ENCODE results near the gene DAGLB.
"Not testable (repeated sequence)": the region's sequence is repeated elsewhere in the genome, so short reads cannot be mapped to it uniquely, and the experiment has no call there.

DAGLB gene

DNA sequence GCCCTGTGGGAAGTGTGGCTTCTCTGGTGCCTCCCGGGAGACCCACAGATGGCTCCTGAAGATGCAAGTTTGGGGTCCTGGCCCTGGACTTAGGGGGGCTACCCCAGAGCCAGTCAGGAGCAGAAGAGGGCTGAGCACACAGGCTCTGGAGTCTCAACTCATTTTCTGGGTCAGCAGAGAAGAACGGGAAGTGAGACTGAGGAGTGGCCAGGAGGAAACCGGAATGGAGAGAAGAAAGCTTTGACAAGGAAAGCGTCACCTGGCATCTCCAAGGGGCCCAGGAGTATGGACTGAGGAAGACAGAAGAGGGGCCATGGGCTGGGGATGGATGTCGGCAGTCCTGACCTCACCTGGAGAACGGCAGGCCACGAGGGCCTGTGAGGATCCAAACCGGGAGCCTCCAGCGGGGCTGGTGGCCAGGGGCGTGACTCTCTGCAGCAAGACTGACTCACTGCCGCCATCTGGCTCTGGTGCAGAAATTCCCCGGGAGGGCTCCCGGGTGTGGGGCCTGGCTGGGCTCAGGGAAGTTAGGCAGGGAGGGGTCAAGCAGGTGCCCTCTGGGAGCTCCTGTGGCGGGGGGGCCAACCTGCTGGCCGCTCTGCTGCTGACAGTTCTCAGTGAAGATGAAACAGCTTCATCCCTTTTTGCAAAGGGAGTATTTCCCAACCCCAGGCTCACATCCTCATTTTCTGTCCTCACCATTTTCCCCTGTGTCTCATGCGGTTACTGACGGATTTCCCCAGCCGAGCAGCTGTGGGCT is 23.6 kb downstream of the DAGLB start:
- no peak for DNase-seq

DNA sequence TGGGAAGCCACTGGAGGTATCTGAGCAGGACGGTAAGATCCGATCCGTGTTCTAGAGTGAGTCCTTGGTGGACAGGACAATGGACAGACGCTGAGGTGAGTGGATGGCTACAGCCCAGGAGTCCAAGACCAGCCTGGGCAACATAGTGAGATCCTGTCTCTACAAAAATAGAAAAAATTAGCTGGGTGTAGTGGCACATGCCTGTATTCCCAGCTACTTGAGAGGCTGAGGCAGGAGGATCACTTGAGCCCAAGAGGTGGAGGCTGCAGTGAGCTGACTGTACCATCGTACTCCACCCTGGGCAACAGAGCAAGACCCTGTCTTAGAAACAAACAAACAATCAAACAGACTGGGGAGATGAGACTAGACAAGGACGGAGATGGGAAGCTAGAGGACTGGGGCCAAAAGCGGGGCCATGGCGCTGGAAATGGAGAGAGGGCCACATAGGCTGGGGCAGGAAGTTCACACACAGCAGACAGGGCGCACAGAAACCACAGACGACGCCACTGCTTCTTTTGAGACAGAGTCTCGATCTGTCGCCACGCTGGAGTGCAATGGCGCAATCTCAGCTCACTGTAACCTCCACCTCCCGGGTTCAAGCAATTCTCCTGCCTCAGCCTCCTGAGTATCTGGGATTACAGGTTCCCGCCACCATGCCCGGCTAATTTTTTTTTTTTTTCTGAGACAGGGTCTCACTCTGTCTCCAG is 24.7 kb downstream of the DAGLB start:
- DNase-seq = no peak

DNA sequence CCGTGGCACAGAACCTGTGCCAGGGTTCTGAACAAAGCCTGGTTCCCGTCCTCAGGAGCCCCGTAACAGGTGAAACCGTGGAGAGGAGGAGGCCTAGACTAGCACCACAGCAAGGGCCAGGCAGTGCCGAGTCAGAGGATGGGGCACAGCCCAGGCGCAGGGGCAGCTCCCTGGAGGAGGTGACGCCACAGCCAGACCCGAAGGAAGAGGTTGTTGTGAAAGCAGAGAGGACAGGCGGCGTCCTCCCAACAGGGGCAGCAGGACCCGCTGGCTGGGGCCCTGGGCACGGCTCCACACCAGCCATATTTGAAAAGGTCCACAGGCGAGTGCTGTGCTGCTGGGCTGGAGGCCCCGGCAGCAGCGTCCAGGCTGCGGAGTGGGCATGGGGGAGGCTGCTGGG is 25.7 kb downstream of the DAGLB start:
- DNase-seq = no peak

DNA sequence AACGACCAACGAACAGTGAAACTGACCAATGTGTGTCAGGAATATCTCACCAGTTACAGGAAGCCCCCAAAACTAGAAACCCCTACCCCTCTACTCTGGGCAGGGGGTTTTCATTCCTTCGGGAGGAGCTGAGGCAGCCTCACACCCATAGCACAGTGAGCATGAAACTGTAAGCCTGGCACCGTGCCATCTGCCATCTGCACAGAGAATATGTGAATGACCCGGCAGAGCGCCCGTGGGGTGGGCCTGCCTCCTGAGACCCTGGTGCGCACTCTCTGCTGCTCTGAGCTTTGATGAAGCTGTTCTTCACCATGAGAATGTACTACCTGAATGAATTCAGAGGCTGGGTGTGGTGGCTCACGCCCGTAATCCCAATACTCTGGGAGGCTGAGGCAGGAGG is 27.1 kb downstream of the DAGLB start:
- no peak for DNase-seq

DNA sequence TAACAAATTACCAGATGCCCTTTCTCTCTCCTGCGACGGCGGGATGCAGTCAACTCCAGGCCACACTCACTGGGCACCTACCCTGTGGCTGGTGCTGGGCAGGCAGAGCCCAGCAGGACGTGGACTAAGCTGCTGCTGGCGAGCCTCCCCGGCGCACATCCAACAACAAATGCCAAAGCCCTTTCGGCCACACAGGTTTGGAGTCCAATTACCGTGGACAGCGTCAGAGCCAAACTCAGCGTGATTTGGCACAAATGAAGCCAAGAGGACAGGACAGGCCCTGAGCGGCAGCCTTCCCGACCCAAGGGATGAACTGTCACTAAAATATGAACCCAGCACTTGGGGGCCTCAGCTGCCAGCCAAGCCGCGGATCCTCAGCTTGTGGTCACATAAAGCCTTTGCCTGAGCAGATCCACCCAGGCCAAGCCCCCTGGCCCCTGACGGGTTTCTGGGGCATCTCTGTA is 28.4 kb downstream of the DAGLB start:
- no peak for DNase-seq

GRCh38 chr7:6417408-6417807 is 30.3 kb downstream of the DAGLB start:
- DNase-seq = no peak

- DNase-seq = no peak
These were observed 31.1 kb downstream of the DAGLB start for GRCh38 chr7:6416516-6417145.

DNA sequence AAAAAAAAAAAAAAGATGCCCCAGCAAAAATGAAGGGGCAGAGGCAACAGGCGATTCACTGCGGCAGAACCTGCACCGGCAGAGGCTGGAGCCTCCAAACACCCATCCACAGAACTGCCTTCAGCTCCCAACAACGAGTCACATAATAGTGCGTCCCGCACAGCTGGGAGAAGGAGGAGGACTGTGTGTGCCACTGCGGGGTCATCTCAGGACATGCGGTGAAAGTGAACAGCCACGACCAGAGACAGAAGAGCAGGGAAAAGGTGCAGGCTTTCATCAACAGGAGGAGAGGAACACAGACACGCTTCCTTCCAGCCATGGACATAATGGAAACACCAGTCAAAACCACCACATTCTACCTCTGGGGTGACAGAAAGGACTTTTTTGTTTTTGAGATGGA is 34.1 kb downstream of the DAGLB start:
- DNase-seq = no peak

- DNase-seq = no peak
These were observed 37.6 kb downstream of the DAGLB start for GRCh38 chr7:6409944-6410693.

GRCh38 chr7:6409091-6409490 is 38.7 kb downstream of the DAGLB start:
- no peak for DNase-seq

GRCh38 chr7:6407434-6407833 is 40.3 kb downstream of the DAGLB start:
- DNase-seq = no peak

DNA sequence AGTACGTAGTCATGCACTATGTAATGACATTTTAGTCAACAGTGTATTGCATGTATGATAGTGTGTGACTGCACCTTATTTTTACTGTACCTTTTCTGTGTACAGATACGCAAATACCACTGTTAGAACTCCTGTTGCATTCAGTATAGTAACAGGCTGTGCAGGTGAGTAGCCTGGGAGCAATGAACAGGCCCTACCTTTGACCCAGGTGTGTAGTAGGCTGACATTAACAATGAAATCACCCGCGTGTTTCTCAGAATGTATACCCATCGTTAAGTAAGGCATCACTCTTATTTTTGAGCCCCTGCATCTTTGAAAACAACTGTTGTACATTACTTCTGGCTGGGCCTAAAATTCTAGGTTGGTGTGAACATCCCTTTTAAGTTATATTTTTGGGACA is 41.6 kb downstream of the DAGLB start:
- no peak for DNase-seq

- DNase-seq = no peak
These were observed 43.8 kb downstream of the DAGLB start for GRCh38 chr7:6403907-6404306.

- DNase-seq = no peak
These were observed 45.0 kb downstream of the DAGLB start for GRCh38 chr7:6402741-6403140.

DNA sequence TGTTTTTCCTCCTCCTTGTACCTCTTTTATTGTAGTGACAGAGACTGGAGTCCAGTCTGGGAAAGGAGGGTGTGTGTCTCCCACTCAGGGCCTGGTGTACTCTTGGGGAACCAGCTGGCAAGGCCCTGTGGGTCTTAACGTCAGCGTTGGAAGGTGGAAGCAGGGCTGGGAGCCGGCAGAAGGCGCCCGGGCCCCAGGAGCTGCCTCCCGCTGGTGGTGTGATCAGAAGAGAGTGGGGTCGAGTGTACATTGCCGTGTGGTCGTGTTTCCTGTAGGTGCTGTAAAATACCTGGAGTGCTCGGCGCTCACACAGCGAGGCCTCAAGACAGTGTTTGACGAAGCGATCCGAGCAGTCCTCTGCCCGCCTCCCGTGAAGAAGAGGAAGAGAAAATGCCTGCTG is 45.7 kb downstream of the DAGLB start:
- no peak for DNase-seq

GRCh38 chr7:6401536-6401935 is 46.2 kb downstream of the DAGLB start:
- DNase-seq = no peak

- DNase-seq = not testable (repeated sequence)
These were observed 47.3 kb downstream of the DAGLB start for GRCh38 chr7:6400243-6401105.

- no peak for DNase-seq
These were observed 48.4 kb downstream of the DAGLB start for GRCh38 chr7:6399351-6399750.

DNA sequence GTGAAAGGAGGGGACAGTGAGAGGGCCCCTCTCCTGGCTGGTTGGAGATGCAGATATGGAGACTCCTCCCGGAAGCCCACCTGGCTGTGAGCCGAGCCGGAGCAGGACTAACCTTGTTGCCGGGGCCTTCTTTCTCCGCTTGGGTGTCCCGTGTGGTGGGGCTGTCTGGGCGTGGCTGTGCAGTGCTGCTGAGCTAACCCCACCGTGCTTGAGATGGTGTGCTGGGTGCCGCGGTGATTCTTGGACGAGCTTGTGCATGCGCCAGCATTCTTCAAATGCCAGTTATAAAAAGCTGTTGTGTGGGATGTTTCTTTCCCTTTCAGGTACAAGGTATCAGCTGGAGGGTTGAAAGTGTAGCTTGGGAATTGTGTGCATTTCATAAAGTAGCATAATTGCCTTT is 48.8 kb downstream of the DAGLB start:
- DNase-seq = no peak

GRCh38 chr7:6397759-6398495 is 49.8 kb downstream of the DAGLB start:
- DNase-seq = not testable (repeated sequence)

DNA sequence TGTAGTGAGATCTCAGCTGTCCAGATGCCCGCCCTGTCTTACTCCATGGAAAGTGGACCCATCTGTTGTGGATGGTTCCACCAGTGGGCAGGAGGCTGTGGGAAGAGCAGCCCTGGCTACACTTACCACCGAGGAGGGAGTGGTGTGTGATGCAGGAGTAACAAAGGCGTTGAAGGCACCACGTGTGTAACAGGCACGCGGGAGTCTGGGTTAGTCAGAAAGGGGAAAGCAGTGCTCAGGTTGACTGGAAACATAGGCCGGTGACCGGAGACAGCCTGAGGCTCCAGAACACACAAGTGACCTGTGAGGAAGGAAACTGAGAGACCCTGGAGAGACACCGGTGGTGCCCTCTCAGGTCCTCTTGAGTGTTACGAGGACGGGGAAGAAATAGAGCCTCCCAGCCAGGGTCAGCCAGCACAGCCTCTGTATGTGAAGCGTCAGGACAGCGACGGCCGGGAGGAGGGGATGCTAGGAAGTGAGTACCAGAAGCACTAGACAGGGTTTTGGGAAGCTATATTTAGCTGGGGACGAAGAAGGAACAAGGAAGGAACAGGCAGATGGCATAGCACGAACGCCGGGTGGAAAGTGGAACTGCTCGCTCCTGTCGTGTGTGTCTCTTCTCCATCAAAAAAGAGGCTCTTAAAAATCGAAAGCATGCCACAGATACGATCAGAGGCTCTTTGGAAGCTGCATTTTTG is 51.7 kb downstream of the DAGLB start:
- DNase-seq = no peak

Data from activated CD4-positive, alpha-beta T cell treated with anti-CD3 and anti-CD28 coated beads, Interleukin-2, amount 50 U/mL, for 1 hour (primary cell).